GM23248 (cell line): ENCODE measurements around the gene PSMD3. TPM values are rescaled to one million over a fixed set of nuclear protein-coding genes. Genes with fewer than 3 reads are reported as not detected.
"Not testable (repeated sequence)": the region's sequence is repeated elsewhere in the genome, so short reads cannot be mapped to it uniquely, and the experiment has no call there.

ENCODE experiments used
- DNase-seq: peaks from one replicate; pipeline ENCODE4 v3.0.0-alpha.2; 2015
- H2AFZ ChIP-seq: fragments of 200-600 bp; sonication (generic); 2 replicates; pipeline ENCODE4 v1.6.1; 2016; ENCODE audit warnings: antibody characterized with exemption
- H3F3A ChIP-seq: fragments of 200-600 bp; sonication (generic); 2 replicates; pipeline ENCODE4 v1.6.1; 2016; ENCODE audit warnings: mild to moderate bottlenecking, antibody characterized with exemption, mixed run types; ENCODE audit not compliant: insufficient read depth
- H3K27ac ChIP-seq: fragments of 200-600 bp; sonication (generic); 2 replicates; pipeline ENCODE4 v1.5.1; 2016; ENCODE audit warnings: mild to moderate bottlenecking
- H3K27me3 ChIP-seq: fragments of 200-600 bp; sonication (generic); replicated peaks from 2 replicates; pipeline ENCODE4 v1.6.1; 2016; ENCODE audit warnings: mild to moderate bottlenecking; ENCODE audit not compliant: insufficient read depth
- H3K36me3 ChIP-seq: fragments of 200-600 bp; sonication (generic); 2 replicates; pipeline ENCODE4 v1.6.1; 2016; ENCODE audit warnings: low read depth, mild to moderate bottlenecking
- H3K4me1 ChIP-seq: fragments of 200-600 bp; sonication (generic); 2 replicates; pipeline ENCODE4 v1.6.1; 2016; ENCODE audit warnings: mild to moderate bottlenecking; ENCODE audit not compliant: insufficient read depth
- H3K4me2 ChIP-seq: fragments of 200-600 bp; sonication (generic); one replicate; pipeline ENCODE4 v1.6.1; 2016; ENCODE audit warnings: mild to moderate bottlenecking; ENCODE audit not compliant: unreplicated experiment
- H3K4me3 ChIP-seq: fragments of 200-600 bp; sonication (generic); 2 replicates; pipeline ENCODE4 v1.5.1; 2016; ENCODE audit warnings: mild to moderate bottlenecking
- H3K79me2 ChIP-seq: fragments of 200-600 bp; sonication (generic); 2 replicates; pipeline ENCODE4 v1.6.1; 2016; ENCODE audit warnings: mild to moderate bottlenecking; ENCODE audit not compliant: insufficient read depth
- H3K9ac ChIP-seq: fragments of 200-600 bp; sonication (generic); 2 replicates; pipeline ENCODE4 v1.6.1; 2016; ENCODE audit warnings: mild to moderate bottlenecking
- H3K9me2 ChIP-seq: fragments of 200-600 bp; sonication (generic); 2 replicates; pipeline ENCODE4 v1.6.1; 2016; ENCODE audit warnings: mixed run types, mild to moderate bottlenecking, moderate library complexity; ENCODE audit not compliant: insufficient read depth
- H3K9me3 ChIP-seq: fragments of 200-600 bp; sonication (generic); one replicate; pipeline ENCODE4 v1.6.1; 2017; ENCODE audit warnings: low read depth
- H4K20me1 ChIP-seq: fragments of 200-600 bp; sonication (generic); 2 replicates; pipeline ENCODE4 v1.6.0; 2016; ENCODE audit not compliant: insufficient read depth
- EZH2 ChIP-seq: fragments of 200-600 bp; sonication (generic); IDR thresholded peaks from 2 replicates; pipeline ENCODE4 v1.6.1; 2018; ENCODE audit warnings: antibody characterized with exemption, mild to moderate bottlenecking; ENCODE audit not compliant: insufficient read depth, poor library complexity, severe bottlenecking
- EZH2phosphoT487 ChIP-seq: fragments of 200-600 bp; sonication (generic); IDR thresholded peaks from 2 replicates; pipeline ENCODE4 v1.6.1; 2018; ENCODE audit warnings: antibody characterized with exemption, moderate library complexity, mild to moderate bottlenecking, low read depth; ENCODE audit not compliant: insufficient read depth
- WGBS, 2 experiments: methylation state at CpG; one replicate each; pipeline ENCODE4 v1.1.6; 2015 to 2017; ENCODE audit warnings: low lambda C conversion rate in 2 of 2, low coverage in 1 of 2; ENCODE audit errors: missing lambda C conversion rate in 2 of 2; 5-methylcytosine and 5-hydroxymethylcytosine counted together
- in situ Hi-C: fragments of 300-500 bp; cut with MboI; formaldehyde crosslinking; loops from 2 replicates; pipeline ENCODE4 v1.15.0; 2020
- polyA plus RNA-seq: library from polyadenylated mRNA; unstranded; fragments of >200 nt; fragmentation: Nextera tagmentation; extraction: Ambion mirVana; gene quantifications from 2 replicates; pipeline ENCODE4 v1.2.1, GENCODE V29; 2016
- total RNA-seq: library from RNA; depleted of rRNA; stranded (reverse); fragments of >200 nt; shearing (Covaris generic); gene quantifications from 2 replicates; pipeline ENCODE4 v1.2.3, GENCODE V29; 2014

PSMD3 gene
- total and polyA plus RNA-seq, 2 experiments from 2014 or later = 102 to 116 TPM

- in situ Hi-C loops = no loop called here
- Histone ChIP-seq H4K20me1 (no peaks in the 10 kb centered on the region), H3K79me2 (no peaks in the 10 kb centered on the region), H3K27me3 (no peaks in the 10 kb centered on the region), H3K9me2 (no peaks in the 10 kb centered on the region), H3K4me1 (no peaks in the 10 kb centered on the region), H3K9me3 (no peaks in the 10 kb centered on the region), H3F3A (peaks cover 15% of the 10 kb centered on the region; the same call in 1 of the 2 replicates), H3K36me3 (peaks cover 10% of the 10 kb centered on the region; the same call in 1 of the 2 replicates), H3K4me2 (no peak overlapping the region), H2AFZ (no peak overlapping the region), H3K9ac (no peak overlapping the region), H3K4me3 (no peak overlapping the region), H3K27ac (no peak overlapping the region)
- WGBS, 2 experiments = 56 to 63% methylated on average over 4 of the region's 4 CpGs
- DNase-seq = no peak
- TF ChIP-seq EZH2 = no peak
- TF ChIP-seq EZH2phosphoT487 = no peak
Observed at GRCh38 chr17:39997543-39997942, 16.9 kb downstream of the PSMD3 start.

- no peak for TF ChIP-seq EZH2
- peaks cover 15% of the 10 kb centered on the region; the same call in 1 of the 2 replicates for H3F3A ChIP-seq
- no peaks in the 10 kb centered on the region for H3K27me3 ChIP-seq
- DNase-seq = peak; percentile 43
- 0 out of 2 replicates have a peak, but pooled peaks cover 5% of the 10 kb centered on the region for H3K36me3 ChIP-seq
- no peak overlapping the region for H2AFZ ChIP-seq
- no peaks in the 10 kb centered on the region for H3K4me1 ChIP-seq
- H3K9me3 ChIP-seq = no peaks in the 10 kb centered on the region
- H3K9me2 ChIP-seq = no peaks in the 10 kb centered on the region
- no peaks in the 10 kb centered on the region for H4K20me1 ChIP-seq
- H3K27ac ChIP-seq = no peak overlapping the region
- H3K79me2 ChIP-seq = no peaks in the 10 kb centered on the region
- in situ Hi-C loops = no loop called here
- H3K9ac ChIP-seq = no peak overlapping the region
- H3K4me2 ChIP-seq = no peak overlapping the region
- H3K4me3 ChIP-seq = no peak overlapping the region
- WGBS, 2 experiments = 57% methylated on average over 4 of the region's 4 CpGs
Observed at GRCh38 chr17:39999067-39999466, 18.5 kb downstream of the PSMD3 start.

- H3K36me3 ChIP-seq = 0 out of 2 replicates have a peak, but pooled peaks cover 5% of the 10 kb centered on the region
- no peaks in the 10 kb centered on the region for H3K79me2 ChIP-seq
- H4K20me1 ChIP-seq = no peaks in the 10 kb centered on the region
- WGBS, 2 experiments = 86 to 89% methylated on average over 7 of the region's 7 CpGs
- H3K9ac ChIP-seq = no peak overlapping the region
- no peak overlapping the region for H2AFZ ChIP-seq
- no peaks in the 10 kb centered on the region for H3K9me2 ChIP-seq
- no peak overlapping the region for H3K4me3 ChIP-seq
- no peaks in the 10 kb centered on the region for H3K9me3 ChIP-seq
- no peak overlapping the region for H3K4me2 ChIP-seq
- H3K27ac ChIP-seq = no peak overlapping the region
- H3K27me3 ChIP-seq = no peaks in the 10 kb centered on the region
- DNase-seq = no peak
- TF ChIP-seq EZH2phosphoT487 = no peak
- TF ChIP-seq EZH2 = no peak
- in situ Hi-C loops = no loop called here
- peaks cover 15% of the 10 kb centered on the region; the same call in 1 of the 2 replicates for H3F3A ChIP-seq
- H3K4me1 ChIP-seq = no peaks in the 10 kb centered on the region
Observed at GRCh38 chr17:40000161-40000560, 19.6 kb downstream of the PSMD3 start.

GRCh38 chr17:40001335-40001734, 20.7 kb downstream of the PSMD3 start:
- WGBS, 2 experiments = 90 to 93% methylated on average over 8 of the region's 8 CpGs
- peaks cover 15% of the 10 kb centered on the region; the same call in 1 of the 2 replicates for H3F3A ChIP-seq
- in situ Hi-C loops, H3K79me2 ChIP-seq, H4K20me1 ChIP-seq, H3K27me3 ChIP-seq, H3K4me1 ChIP-seq, H2AFZ ChIP-seq, H3K9me3 ChIP-seq, H3K4me2 ChIP-seq, DNase-seq, H3K9me2 ChIP-seq, H3K9ac ChIP-seq, H3K27ac ChIP-seq, H3K36me3 ChIP-seq, H3K4me3 ChIP-seq: not testable (repeated sequence)

DNA sequence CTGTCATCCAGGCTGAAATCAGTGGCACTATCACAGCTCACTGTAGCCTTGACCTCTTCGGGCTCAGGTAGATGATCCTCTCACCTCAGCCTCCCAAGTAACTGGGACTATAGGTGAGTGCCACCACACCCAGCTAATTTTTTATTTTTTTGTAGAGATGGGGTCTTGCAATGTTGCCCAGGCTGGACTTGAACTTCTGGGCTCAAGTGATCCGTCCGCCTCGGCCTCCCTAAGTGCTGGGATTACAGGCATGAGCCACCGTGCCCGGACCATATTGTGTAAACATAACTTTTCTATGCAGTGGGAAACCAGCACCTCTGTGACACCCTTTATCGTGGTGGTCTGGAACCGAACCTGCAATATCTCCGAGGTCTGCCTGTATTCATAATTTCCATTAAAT, 23.5 kb downstream of the PSMD3 start:
- no peaks in the 10 kb centered on the region for H3K4me1 ChIP-seq
- TF ChIP-seq EZH2 (no peak), EZH2phosphoT487 (no peak)
- H4K20me1 ChIP-seq = no peaks in the 10 kb centered on the region
- in situ Hi-C loops = no loop called here
- no peak overlapping the region for H3K4me2 ChIP-seq
- H3K9me3 ChIP-seq = no peaks in the 10 kb centered on the region
- no peak overlapping the region for H3K27ac ChIP-seq
- no peak overlapping the region for H3K4me3 ChIP-seq
- H3K27me3 ChIP-seq = no peaks in the 10 kb centered on the region
- peaks cover 5% of the 10 kb centered on the region; the same call in 1 of the 2 replicates for H3F3A ChIP-seq
- no peak for DNase-seq
- no peak overlapping the region for H2AFZ ChIP-seq
- no peak overlapping the region for H3K9ac ChIP-seq
- 82 to 83% methylated on average over 9 of the region's 9 CpGs for WGBS, 2 experiments
- H3K36me3 ChIP-seq = no peaks in the 10 kb centered on the region
- H3K79me2 ChIP-seq = no peaks in the 10 kb centered on the region
- H3K9me2 ChIP-seq = no peaks in the 10 kb centered on the region
